ENCODE measurements around the gene ZNF747.

DNA sequence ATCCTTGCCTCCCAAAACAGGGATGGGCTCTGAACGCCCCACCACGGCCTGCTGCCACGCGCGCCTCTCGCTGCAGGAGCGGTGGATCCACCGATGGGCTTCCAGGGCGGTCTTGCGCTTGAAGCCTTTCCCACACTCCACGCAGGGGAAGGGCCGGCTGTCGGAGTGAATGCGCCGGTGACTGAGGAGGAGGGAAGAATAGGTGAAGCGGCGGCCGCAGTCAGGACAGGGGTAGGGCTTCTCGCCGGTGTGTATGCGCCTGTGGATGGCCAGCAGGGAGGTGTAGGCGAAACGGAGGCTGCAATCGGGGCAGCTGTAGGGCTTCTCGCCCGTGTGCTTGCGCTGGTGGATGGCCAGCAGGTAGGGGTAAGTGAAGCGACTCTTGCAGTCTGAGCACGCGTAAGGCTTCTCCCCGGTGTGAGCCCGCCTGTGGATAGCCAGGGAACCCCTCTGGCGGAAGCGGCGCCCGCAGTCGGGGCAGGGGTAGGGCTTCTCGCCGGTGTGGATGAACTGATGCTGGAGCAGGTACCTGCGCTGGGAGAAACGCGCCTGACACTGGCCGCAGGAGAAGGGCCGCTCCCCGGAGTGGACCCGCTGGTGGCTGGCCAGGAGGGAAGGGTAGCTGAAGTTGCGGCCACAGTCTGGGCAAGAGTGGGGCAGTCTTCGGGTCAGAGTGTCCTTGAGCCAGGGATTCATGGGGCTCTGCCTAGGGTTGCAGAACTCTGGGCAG, 48.1 kb upstream of the ZNF747 start:
- TF ChIP-seq, protein P1, sequence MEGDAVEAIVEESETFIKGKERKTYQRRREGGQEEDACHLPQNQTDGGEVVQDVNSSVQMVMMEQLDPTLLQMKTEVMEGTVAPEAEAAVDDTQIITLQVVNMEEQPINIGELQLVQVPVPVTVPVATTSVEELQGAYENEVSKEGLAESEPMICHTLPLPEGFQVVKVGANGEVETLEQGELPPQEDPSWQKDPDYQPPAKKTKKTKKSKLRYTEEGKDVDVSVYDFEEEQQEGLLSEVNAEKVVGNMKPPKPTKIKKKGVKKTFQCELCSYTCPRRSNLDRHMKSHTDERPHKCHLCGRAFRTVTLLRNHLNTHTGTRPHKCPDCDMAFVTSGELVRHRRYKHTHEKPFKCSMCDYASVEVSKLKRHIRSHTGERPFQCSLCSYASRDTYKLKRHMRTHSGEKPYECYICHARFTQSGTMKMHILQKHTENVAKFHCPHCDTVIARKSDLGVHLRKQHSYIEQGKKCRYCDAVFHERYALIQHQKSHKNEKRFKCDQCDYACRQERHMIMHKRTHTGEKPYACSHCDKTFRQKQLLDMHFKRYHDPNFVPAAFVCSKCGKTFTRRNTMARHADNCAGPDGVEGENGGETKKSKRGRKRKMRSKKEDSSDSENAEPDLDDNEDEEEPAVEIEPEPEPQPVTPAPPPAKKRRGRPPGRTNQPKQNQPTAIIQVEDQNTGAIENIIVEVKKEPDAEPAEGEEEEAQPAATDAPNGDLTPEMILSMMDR (IDR thresholded peaks at IDR 0.05): no peak
- TF ChIP-seq SIN3A (IDR thresholded peaks at IDR 0.05; ENCODE audit: borderline replicate concordance, insufficient read depth, low read depth, low read length) (no peak), POLR2AphosphoS5 (IDR thresholded peaks at IDR 0.05; ENCODE audit: low read depth, low read length) (no peak), TCF7L2 (IDR thresholded peaks at IDR 0.05; ENCODE audit: low read depth, low read length) (no peak)
- TF ChIP-seq, protein P2, sequence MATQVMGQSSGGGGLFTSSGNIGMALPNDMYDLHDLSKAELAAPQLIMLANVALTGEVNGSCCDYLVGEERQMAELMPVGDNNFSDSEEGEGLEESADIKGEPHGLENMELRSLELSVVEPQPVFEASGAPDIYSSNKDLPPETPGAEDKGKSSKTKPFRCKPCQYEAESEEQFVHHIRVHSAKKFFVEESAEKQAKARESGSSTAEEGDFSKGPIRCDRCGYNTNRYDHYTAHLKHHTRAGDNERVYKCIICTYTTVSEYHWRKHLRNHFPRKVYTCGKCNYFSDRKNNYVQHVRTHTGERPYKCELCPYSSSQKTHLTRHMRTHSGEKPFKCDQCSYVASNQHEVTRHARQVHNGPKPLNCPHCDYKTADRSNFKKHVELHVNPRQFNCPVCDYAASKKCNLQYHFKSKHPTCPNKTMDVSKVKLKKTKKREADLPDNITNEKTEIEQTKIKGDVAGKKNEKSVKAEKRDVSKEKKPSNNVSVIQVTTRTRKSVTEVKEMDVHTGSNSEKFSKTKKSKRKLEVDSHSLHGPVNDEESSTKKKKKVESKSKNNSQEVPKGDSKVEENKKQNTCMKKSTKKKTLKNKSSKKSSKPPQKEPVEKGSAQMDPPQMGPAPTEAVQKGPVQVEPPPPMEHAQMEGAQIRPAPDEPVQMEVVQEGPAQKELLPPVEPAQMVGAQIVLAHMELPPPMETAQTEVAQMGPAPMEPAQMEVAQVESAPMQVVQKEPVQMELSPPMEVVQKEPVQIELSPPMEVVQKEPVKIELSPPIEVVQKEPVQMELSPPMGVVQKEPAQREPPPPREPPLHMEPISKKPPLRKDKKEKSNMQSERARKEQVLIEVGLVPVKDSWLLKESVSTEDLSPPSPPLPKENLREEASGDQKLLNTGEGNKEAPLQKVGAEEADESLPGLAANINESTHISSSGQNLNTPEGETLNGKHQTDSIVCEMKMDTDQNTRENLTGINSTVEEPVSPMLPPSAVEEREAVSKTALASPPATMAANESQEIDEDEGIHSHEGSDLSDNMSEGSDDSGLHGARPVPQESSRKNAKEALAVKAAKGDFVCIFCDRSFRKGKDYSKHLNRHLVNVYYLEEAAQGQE (IDR thresholded peaks at IDR 0.05; ENCODE audit: insufficient read depth in 1 of 2, low read depth in 2 of 2, low read length in 1 of 2): no peak
